Measurements from ENCODE around the gene PLPPR3. TPM values are rescaled to one million over a fixed set of nuclear protein-coding genes. Genes with fewer than 3 reads are reported as not detected.

Gene PLPPR3
- polyA plus RNA-seq, 1 experiment = 1.1 TPM

GRCh38 chr19:810883-811489, 10.8 kb downstream of the PLPPR3 start:
- CTCF ChIA-PET = interaction anchor here (0.8 to 1.2 kb wide), 2 partner anchors 9 to 40 kb away, joined by 3 to 4 read pairs; no protein-coding TSS in a partner anchor

GRCh38 chr19:810077-810855, 11.5 kb downstream of the PLPPR3 start:
- Histone ChIP-seq H3K27me3 (ENCODE audit: control insufficient read depth, insufficient read depth, low read length) (no peaks in the 10 kb centered on the region), H3K36me3 (ENCODE audit: control insufficient read depth, insufficient read depth, low read length) (peaks cover 43% of the 10 kb centered on the region), H3K4me3 (ENCODE audit: low read depth, low read length) (no peak overlapping the region)
- TF ChIP-seq CTCF (IDR thresholded peaks at IDR 0.05; ENCODE audit: insufficient read depth, low read depth, low read length) = no peak
- ChIA-PET CTCF (interaction anchor here (0.7 kb wide), 1 partner anchor 23 kb away, joined by 3 read pairs; no protein-coding TSS in a partner anchor), POLR2A (no interaction called here)
- DNase-seq (ENCODE audit: low read depth) = no peak

More at GRCh38 chr19:810883-811489, 10.8 kb downstream of the PLPPR3 start:
- no peak for DNase-seq (ENCODE audit: low read depth)
- POLR2A ChIA-PET = no interaction called here
- no peak for TF ChIP-seq CTCF (IDR thresholded peaks at IDR 0.05; ENCODE audit: insufficient read depth, low read depth, low read length)
- H3K36me3 ChIP-seq (ENCODE audit: control insufficient read depth, insufficient read depth, low read length) = peaks cover 35% of the 10 kb centered on the region
- H3K27me3 ChIP-seq (ENCODE audit: control insufficient read depth, insufficient read depth, low read length) = no peaks in the 10 kb centered on the region
- no peak overlapping the region for H3K4me3 ChIP-seq (ENCODE audit: low read depth, low read length)

GRCh38 chr19:808423-808775, 13.4 kb downstream of the PLPPR3 start:
- no peak overlapping the region for H3K4me3 ChIP-seq (ENCODE audit: low read depth, low read length)
- CTCF ChIA-PET = interaction anchor here (0.6 kb wide), 1 partner anchor 71 kb away, joined by 3 read pairs; no protein-coding TSS in a partner anchor
- H3K36me3 ChIP-seq (ENCODE audit: control insufficient read depth, insufficient read depth, low read length) = peaks cover 54% of the 10 kb centered on the region
- no peak for TF ChIP-seq CTCF (IDR thresholded peaks at IDR 0.05; ENCODE audit: insufficient read depth, low read depth, low read length)
- no peaks in the 10 kb centered on the region for H3K27me3 ChIP-seq (ENCODE audit: control insufficient read depth, insufficient read depth, low read length)
- POLR2A ChIA-PET = no interaction called here
- DNase-seq (ENCODE audit: low read depth) = no peak

- ChIA-PET CTCF (interaction anchor here (0.6 kb wide), 1 partner anchor 71 kb away, joined by 3 read pairs; no protein-coding TSS in a partner anchor), POLR2A (no interaction called here)
- no peak for TF ChIP-seq CTCF (IDR thresholded peaks at IDR 0.05; ENCODE audit: insufficient read depth, low read depth, low read length)
- H3K27me3 ChIP-seq (ENCODE audit: control insufficient read depth, insufficient read depth, low read length) = no peaks in the 10 kb centered on the region
- H3K36me3 ChIP-seq (ENCODE audit: control insufficient read depth, insufficient read depth, low read length) = peaks cover 56% of the 10 kb centered on the region
- no peak overlapping the region for H3K4me3 ChIP-seq (ENCODE audit: low read depth, low read length)
- DNase-seq (ENCODE audit: low read depth) = no peak
These were observed 13.9 kb downstream of the PLPPR3 start for GRCh38 chr19:807627-808422.

All from BJ (cell line).